Type B pancreatic cell (in vitro differentiated cells): ENCODE measurements around the gene CD63. TPM values are rescaled to one million over a fixed set of nuclear protein-coding genes. Genes with fewer than 3 reads are reported as not detected.

Experiments
- DNase-seq: peaks from one replicate; pipeline ENCODE4 v3.0.0; 2021; ENCODE audit warnings: mixed read lengths; ENCODE audit not compliant: unreplicated experiment; ENCODE audit errors: extremely low spot score
- H3K27ac Mint-ChIP-seq: 2 replicates; pipeline ENCODE4 v1.8.0; 2021; ENCODE audit warnings: mild to moderate bottlenecking, mixed read lengths
- H3K27me3 Mint-ChIP-seq: 2 replicates; pipeline ENCODE4 v1.8.0; 2021; ENCODE audit warnings: mixed read lengths
- H3K36me3 Mint-ChIP-seq: 2 replicates; pipeline ENCODE4 v1.8.0; 2021; ENCODE audit warnings: mixed read lengths
- H3K4me1 Mint-ChIP-seq: one replicate; pipeline ENCODE4 v1.8.0; 2021; ENCODE audit warnings: mixed read lengths; ENCODE audit not compliant: unreplicated experiment
- H3K4me3 Mint-ChIP-seq: 2 replicates; pipeline ENCODE4 v1.8.0; 2021; ENCODE audit warnings: mild to moderate bottlenecking, mixed read lengths
- H3K9me3 Mint-ChIP-seq: 2 replicates; pipeline ENCODE4 v1.8.0; 2021; ENCODE audit warnings: mixed read lengths
- CTCF ChIP-seq: fragments of 200-600 bp; sonication (generic); conservative IDR thresholded peaks from 2 replicates; pipeline ENCODE4 v1.5.0; 2021; ENCODE audit warnings: antibody characterized with exemption, mild to moderate bottlenecking
- total RNA-seq: library from RNA; stranded (reverse); gene quantifications from 2 replicates; pipeline ENCODE4 v1.2.1, GENCODE V29; 2021; ENCODE audit warnings: low replicate concordance

The CD63 gene
- total RNA-seq, 1 donor from 2014 or later, result 525 TPM

GRCh38 chr12:55703901-55704761 is 24.7 kb downstream of the CD63 start:
- Mint-ChIP-seq H3K9me3 (no peaks in the 10 kb centered on the region), H3K4me3 (no peak overlapping the region), H3K4me1 (peaks cover 19% of the 10 kb centered on the region), H3K27ac (no peak overlapping the region), H3K36me3 (no peaks in the 10 kb centered on the region), H3K27me3 (peaks cover 50% of the 10 kb centered on the region)
- TF ChIP-seq CTCF, result no peak
- DNase-seq, result no peak

GRCh38 chr12:55703288-55703687 is 25.5 kb downstream of the CD63 start:
- Mint-ChIP-seq H3K27ac (no peak overlapping the region), H3K9me3 (no peaks in the 10 kb centered on the region), H3K4me1 (peaks cover 11% of the 10 kb centered on the region), H3K36me3 (no peaks in the 10 kb centered on the region), H3K4me3 (no peak overlapping the region), H3K27me3 (peaks cover 41% of the 10 kb centered on the region)
- no peak for DNase-seq
- no peak for TF ChIP-seq CTCF

GRCh38 chr12:55702861-55703260 is 25.9 kb downstream of the CD63 start:
- no peak for DNase-seq
- Mint-ChIP-seq H3K27me3 (peaks cover 37% of the 10 kb centered on the region), H3K27ac (no peak overlapping the region), H3K9me3 (no peaks in the 10 kb centered on the region), H3K4me3 (no peak overlapping the region), H3K36me3 (no peaks in the 10 kb centered on the region), H3K4me1 (peaks cover 8% of the 10 kb centered on the region)
- no peak for TF ChIP-seq CTCF

GRCh38 chr12:55700255-55701018 is 28.4 kb downstream of the CD63 start:
- no peak for TF ChIP-seq CTCF
- Mint-ChIP-seq H3K36me3 (no peaks in the 10 kb centered on the region), H3K27me3 (peaks cover 16% of the 10 kb centered on the region), H3K4me3 (no peak overlapping the region), H3K9me3 (no peaks in the 10 kb centered on the region), H3K4me1 (no peaks in the 10 kb centered on the region), H3K27ac (no peak overlapping the region)
- DNase-seq, result no peak

- Mint-ChIP-seq H3K27me3 (peaks cover 8% of the 10 kb centered on the region), H3K27ac (no peak overlapping the region), H3K4me1 (no peaks in the 10 kb centered on the region), H3K4me3 (no peak overlapping the region), H3K9me3 (no peaks in the 10 kb centered on the region), H3K36me3 (no peaks in the 10 kb centered on the region)
- no peak for DNase-seq
- no peak for TF ChIP-seq CTCF
Observed at GRCh38 chr12:55699471-55700055, 29.2 kb downstream of the CD63 start.
